Trophoblast cell (in vitro differentiated cells and primary cell): Measurements from ENCODE around the gene MTHFD2.

ENCODE experiments used
- DNase-seq, 2 donors: peaks; one replicate each; pipeline ENCODE4 v3.0.0-alpha.2; 2016
- H2AFZ ChIP-seq: 2 replicates; pipeline ENCODE4 v1.6.1; 2013; ENCODE audit warnings: low read length, moderate library complexity, mild to moderate bottlenecking; ENCODE audit not compliant: insufficient read depth, poor library complexity
- H2AK5ac ChIP-seq: 2 replicates; pipeline ENCODE4 v1.6.1; 2013; ENCODE audit warnings: mild to moderate bottlenecking, low read length
- H2BK120ac ChIP-seq: 2 replicates; pipeline ENCODE4 v1.6.1; 2013; ENCODE audit warnings: low read length, mild to moderate bottlenecking, moderate library complexity; ENCODE audit not compliant: insufficient read depth, poor library complexity
- H2BK12ac ChIP-seq: 2 replicates; pipeline ENCODE4 v1.6.1; 2013; ENCODE audit warnings: mild to moderate bottlenecking, low read length, moderate library complexity
- H2BK5ac ChIP-seq: 2 replicates; pipeline ENCODE4 v1.6.1; 2013; ENCODE audit warnings: low read length, low read depth, moderate library complexity, mild to moderate bottlenecking; ENCODE audit not compliant: poor library complexity
- H3K14ac ChIP-seq: 2 replicates; pipeline ENCODE4 v1.6.1; 2013; ENCODE audit warnings: mild to moderate bottlenecking, low read length
- H3K18ac ChIP-seq: 2 replicates; pipeline ENCODE4 v1.6.1; 2013; ENCODE audit warnings: mild to moderate bottlenecking, low read length
- H3K23ac ChIP-seq: 2 replicates; pipeline ENCODE4 v1.6.1; 2013; ENCODE audit warnings: low read length
- H3K27ac ChIP-seq: 2 replicates; pipeline ENCODE4 v1.5.1; 2013; ENCODE audit warnings: low read depth, mild to moderate bottlenecking, inconsistent platforms, low read length, moderate library complexity
- H3K27me3 ChIP-seq: 2 replicates; pipeline ENCODE4 v1.6.1; 2013; ENCODE audit warnings: inconsistent platforms, mild to moderate bottlenecking, low read length, moderate library complexity; ENCODE audit not compliant: insufficient read depth
- H3K36me3 ChIP-seq, 2 experiments: 1 replicate in 1 of 2; 2 replicates in 1 of 2; pipeline ENCODE4 v1.6.1; 2013; ENCODE audit warnings: low read length in 2 of 2, mild to moderate bottlenecking in 2 of 2, moderate library complexity in 1 of 2; ENCODE audit not compliant: insufficient read depth in 2 of 2, control insufficient read depth in 1 of 2
- H3K4ac ChIP-seq: 2 replicates; pipeline ENCODE4 v1.6.1; 2013; ENCODE audit warnings: low read depth, mild to moderate bottlenecking, low read length, moderate library complexity
- H3K4me1 ChIP-seq, 2 experiments: 1 replicate in 1 of 2; 2 replicates in 1 of 2; pipeline ENCODE4 v1.6.1; 2013; ENCODE audit warnings: low read length in 2 of 2, mild to moderate bottlenecking in 2 of 2, moderate library complexity in 1 of 2; ENCODE audit not compliant: insufficient read depth in 2 of 2, control insufficient read depth in 1 of 2
- H3K4me2 ChIP-seq: 2 replicates; pipeline ENCODE4 v1.6.1; 2013; ENCODE audit warnings: inconsistent platforms, mild to moderate bottlenecking, low read length, moderate library complexity
- H3K4me3 ChIP-seq: 2 replicates; pipeline ENCODE4 v1.5.1; 2013; ENCODE audit warnings: mild to moderate bottlenecking, low read depth, low read length, inconsistent platforms
- H3K79me1 ChIP-seq: one replicate; pipeline ENCODE4 v1.6.1; 2013; ENCODE audit warnings: low read length
- H3K79me2 ChIP-seq: 2 replicates; pipeline ENCODE4 v1.6.1; 2013; ENCODE audit warnings: low read length, mild to moderate bottlenecking; ENCODE audit not compliant: control insufficient read depth, insufficient read depth, poor library complexity
- H3K9ac ChIP-seq: 2 replicates; pipeline ENCODE4 v1.6.1; 2013; ENCODE audit warnings: mild to moderate bottlenecking, low read length
- H3K9me3 ChIP-seq: 2 replicates; pipeline ENCODE4 v1.6.1; 2013; ENCODE audit warnings: low read depth, mild to moderate bottlenecking, control low read depth, inconsistent platforms, low read length; ENCODE audit not compliant: insufficient read depth
- H4K12ac ChIP-seq: 2 replicates; pipeline ENCODE4 v1.6.1; 2013; ENCODE audit warnings: low read depth, mild to moderate bottlenecking, low read length, moderate library complexity
- H4K8ac ChIP-seq: 2 replicates; pipeline ENCODE4 v1.6.1; 2013; ENCODE audit warnings: low read depth, mild to moderate bottlenecking, low read length, moderate library complexity
- H4K91ac ChIP-seq: one replicate; pipeline ENCODE4 v1.6.1; 2013; ENCODE audit warnings: low read depth, mild to moderate bottlenecking, low read length, moderate library complexity
- WGBS: extraction: QIAGEN DNeasy Blood & Tissue Kit; methylation state at CpG from one replicate; pipeline ENCODE4 v1.1.7; 2013; ENCODE audit warnings: missing lambda C conversion rate; ENCODE audit not compliant: insufficient read length, insufficient coverage; ENCODE audit errors: extremely low coverage; 5-methylcytosine and 5-hydroxymethylcytosine counted together

The MTHFD2 gene

GRCh38 chr2:74155830-74156229 is 42.6 kb upstream of the MTHFD2 start:
- H3K79me2 ChIP-seq, result no peaks in the 10 kb centered on the region
- no peak for DNase-seq
- H3K23ac ChIP-seq, result no peak overlapping the region
- H3K4ac ChIP-seq, result no peak overlapping the region
- H3K18ac ChIP-seq, result no peak overlapping the region
- H2BK12ac ChIP-seq, result no peak overlapping the region
- no peaks in the 10 kb centered on the region for H3K79me1 ChIP-seq
- H2AK5ac ChIP-seq, result no peak overlapping the region
- H2BK5ac ChIP-seq, result no peak overlapping the region
- H4K12ac ChIP-seq, result no peak overlapping the region
- no peak overlapping the region for H3K9ac ChIP-seq
- H2AFZ ChIP-seq, result no peak overlapping the region
- no peaks in the 10 kb centered on the region for H3K9me3 ChIP-seq
- WGBS, result no CpG with 5 or more reads among the region's 3 CpGs
- H3K4me3 ChIP-seq, result no peak overlapping the region
- no peaks in the 10 kb centered on the region for H3K27me3 ChIP-seq
- peaks cover 27 to 31% of the 10 kb centered on the region in 2 experiments for H3K36me3 ChIP-seq
- H3K14ac ChIP-seq, result no peak overlapping the region
- H3K4me2 ChIP-seq, result no peak overlapping the region
- no peak overlapping the region for H4K91ac ChIP-seq
- H4K8ac ChIP-seq, result no peak overlapping the region
- no peak overlapping the region for H3K27ac ChIP-seq
- H2BK120ac ChIP-seq, result no peak overlapping the region
- H3K4me1 ChIP-seq, result no peaks in the 10 kb centered on the region

GRCh38 chr2:74162951-74163350 is 35.5 kb upstream of the MTHFD2 start:
- Histone ChIP-seq H3K23ac (no peak overlapping the region), H3K79me2 (no peaks in the 10 kb centered on the region), H3K27ac (no peak overlapping the region), H3K4me3 (no peak overlapping the region), H3K9ac (no peak overlapping the region), H3K27me3 (no peaks in the 10 kb centered on the region), H3K36me3 (peaks cover 39 to 47% of the 10 kb centered on the region in 2 experiments), H4K12ac (no peak overlapping the region), H4K8ac (no peak overlapping the region), H2AK5ac (no peak overlapping the region), H3K79me1 (no peaks in the 10 kb centered on the region), H2BK5ac (no peak overlapping the region), H2BK120ac (no peak overlapping the region), H3K4me1 (no peaks in the 10 kb centered on the region), H3K4me2 (no peak overlapping the region), H3K4ac (no peak overlapping the region), H3K14ac (no peak overlapping the region), H4K91ac (no peak overlapping the region), H2BK12ac (no peak overlapping the region), H2AFZ (no peak overlapping the region), H3K9me3 (no peaks in the 10 kb centered on the region), H3K18ac (no peak overlapping the region)
- no peak for DNase-seq
- WGBS, result no CpG with 5 or more reads among the region's 6 CpGs

- Histone ChIP-seq H3K27ac (no peak overlapping the region), H3K79me1 (no peaks in the 10 kb centered on the region), H3K36me3 (peaks cover 38 to 46% of the 10 kb centered on the region in 2 experiments), H3K9ac (no peak overlapping the region), H3K9me3 (no peaks in the 10 kb centered on the region), H2AFZ (no peak overlapping the region), H3K23ac (no peak overlapping the region), H3K4me3 (no peak overlapping the region), H2AK5ac (no peak overlapping the region), H4K8ac (no peak overlapping the region), H3K14ac (no peak overlapping the region), H3K4ac (no peak overlapping the region), H4K91ac (no peak overlapping the region), H3K18ac (no peak overlapping the region), H3K79me2 (no peaks in the 10 kb centered on the region), H3K4me2 (no peak overlapping the region), H3K27me3 (no peaks in the 10 kb centered on the region), H2BK5ac (no peak overlapping the region), H4K12ac (no peak overlapping the region), H2BK12ac (no peak overlapping the region), H2BK120ac (no peak overlapping the region), H3K4me1 (no peaks in the 10 kb centered on the region)
- no CpG with 5 or more reads among the region's 1 CpG for WGBS
- DNase-seq, result no peak
Measured at GRCh38 chr2:74164761-74165160, 33.7 kb upstream of the MTHFD2 start.

- H3K79me1 ChIP-seq, result no peaks in the 10 kb centered on the region
- no peaks in the 10 kb centered on the region for H3K4me1 ChIP-seq
- no peak overlapping the region for H4K8ac ChIP-seq
- no peak overlapping the region for H2BK12ac ChIP-seq
- no CpG with 5 or more reads among the region's 2 CpGs for WGBS
- H2AFZ ChIP-seq, result no peak overlapping the region
- H4K12ac ChIP-seq, result no peak overlapping the region
- H3K27me3 ChIP-seq, result no peaks in the 10 kb centered on the region
- no peak overlapping the region for H3K18ac ChIP-seq
- H2BK120ac ChIP-seq, result no peak overlapping the region
- no peak overlapping the region for H3K4ac ChIP-seq
- H2BK5ac ChIP-seq, result no peak overlapping the region
- no peak for DNase-seq
- no peak overlapping the region for H3K9ac ChIP-seq
- no peak overlapping the region for H4K91ac ChIP-seq
- no peak overlapping the region for H3K27ac ChIP-seq
- H3K14ac ChIP-seq, result no peak overlapping the region
- H3K36me3 ChIP-seq, result peaks cover 32 to 44% of the 10 kb centered on the region in 2 experiments
- H3K9me3 ChIP-seq, result no peaks in the 10 kb centered on the region
- H3K4me2 ChIP-seq, result no peak overlapping the region
- no peaks in the 10 kb centered on the region for H3K79me2 ChIP-seq
- no peak overlapping the region for H3K23ac ChIP-seq
- H2AK5ac ChIP-seq, result no peak overlapping the region
- no peak overlapping the region for H3K4me3 ChIP-seq
Measured at GRCh38 chr2:74168739-74169138, 29.7 kb upstream of the MTHFD2 start.
